GM23338 (cell line): ENCODE measurements around the gene MAP2K7. TPM values are rescaled to one million over a fixed set of nuclear protein-coding genes. Genes with fewer than 3 reads are reported as not detected.

Experiments
- ATAC-seq: fragments of 200-7000 bp; cut with Tn5 transposase; 3 replicates; pipeline ENCODE4 v1.9.1; 2020
- DNase-seq: peaks from one replicate; pipeline ENCODE4 v3.0.0-alpha.2; 2015; ENCODE audit warnings: low spot score
- H2AFZ ChIP-seq: fragments of 200-600 bp; sonication (generic); 2 replicates; pipeline ENCODE4 v1.8.0; 2016; ENCODE audit warnings: antibody characterized with exemption, mild to moderate bottlenecking, moderate library complexity
- H3F3A ChIP-seq: fragments of 200-600 bp; sonication (generic); replicated peaks from 2 replicates; pipeline ENCODE4 v1.8.0; 2017; ENCODE audit warnings: antibody characterized with exemption, mixed run types, low read depth
- H3K27ac ChIP-seq: fragments of 200-600 bp; sonication (generic); 2 replicates; pipeline ENCODE4 v1.6.1; 2016; ENCODE audit warnings: low read depth
- H3K27me3 ChIP-seq: fragments of 200-600 bp; sonication (generic); 2 replicates; pipeline ENCODE4 v1.8.0; 2016; ENCODE audit warnings: mild to moderate bottlenecking, mixed run types, moderate library complexity; ENCODE audit not compliant: insufficient read depth
- H3K36me3 ChIP-seq: fragments of 200-600 bp; sonication (generic); 2 replicates; pipeline ENCODE4 v1.8.0; 2016; ENCODE audit warnings: mild to moderate bottlenecking; ENCODE audit not compliant: insufficient read depth
- H3K4me1 ChIP-seq: fragments of 200-600 bp; sonication (generic); 2 replicates; pipeline ENCODE4 v1.8.0; 2016; ENCODE audit warnings: mild to moderate bottlenecking, moderate library complexity; ENCODE audit not compliant: insufficient read depth
- H3K4me2 ChIP-seq: fragments of 200-600 bp; sonication (generic); 2 replicates; pipeline ENCODE4 v1.7.1; 2017; ENCODE audit warnings: mixed run types
- H3K4me3 ChIP-seq: fragments of 200-600 bp; sonication (generic); 2 replicates; pipeline ENCODE4 v1.6.1; 2016; ENCODE audit warnings: mixed run types
- H3K79me2 ChIP-seq: fragments of 200-600 bp; sonication (generic); replicated peaks from 2 replicates; pipeline ENCODE4 v1.8.0; 2017; ENCODE audit warnings: mild to moderate bottlenecking; ENCODE audit not compliant: insufficient read depth
- H3K9me2 ChIP-seq: fragments of 200-600 bp; sonication (generic); 2 replicates; pipeline ENCODE4 v1.8.0; 2017; ENCODE audit not compliant: insufficient read depth
- H4K20me1 ChIP-seq: fragments of 200-600 bp; sonication (generic); replicated peaks from 2 replicates; pipeline ENCODE4 v1.8.0; 2017; ENCODE audit warnings: mild to moderate bottlenecking; ENCODE audit not compliant: insufficient read depth
- H3K27ac Mint-ChIP-seq: 2 replicates; pipeline ENCODE4 v1.8.0; 2020; ENCODE audit warnings: inconsistent platforms, mild to moderate bottlenecking, moderate library complexity, mixed read lengths
- H3K27me3 Mint-ChIP-seq: 3 replicates; pipeline ENCODE4 v1.8.0; 2022; ENCODE audit warnings: low read depth, mild to moderate bottlenecking, moderate library complexity, mixed read lengths, inconsistent platforms; ENCODE audit not compliant: insufficient read depth, poor library complexity
- H3K36me3 Mint-ChIP-seq: 3 replicates; pipeline ENCODE4 v1.8.0; 2021; ENCODE audit warnings: low read depth, mild to moderate bottlenecking, inconsistent platforms, moderate library complexity, mixed read lengths
- H3K4me1 Mint-ChIP-seq: 3 replicates; pipeline ENCODE4 v1.8.0; 2020; ENCODE audit warnings: mild to moderate bottlenecking, inconsistent platforms, mixed read lengths
- H3K4me3 Mint-ChIP-seq: 3 replicates; pipeline ENCODE4 v1.8.0; 2021; ENCODE audit warnings: moderate library complexity, mild to moderate bottlenecking, inconsistent platforms, mixed read lengths
- H3K9me3 Mint-ChIP-seq: 3 replicates; pipeline ENCODE4 v1.8.0; 2020; ENCODE audit warnings: moderate library complexity, mild to moderate bottlenecking, inconsistent platforms, mixed read lengths
- CREB1 ChIP-seq: fragments of 250-450 bp; sonication (Bioruptor Pico); IDR thresholded peaks from 2 replicates; pipeline ENCODE4 v1.5.0; 2020; ENCODE audit warnings: low read depth, mild to moderate bottlenecking, moderate library complexity
- CTCF ChIP-seq, 2 experiments: fragments of 200-600 bp in 1 of 2; sonication (generic) in 1 of 2; conservative IDR thresholded peaks; 2 replicates each; pipeline versions ENCODE4 v1.5.1 to v1.6.1; 2016 to 2017; ENCODE audit warnings: antibody characterized with exemption in 2 of 2, low read depth in 2 of 2, mild to moderate bottlenecking in 2 of 2, moderate library complexity in 1 of 2
- ETS1 ChIP-seq: IDR thresholded peaks from 2 replicates; pipeline ENCODE4 v1.6.1; 2016; ENCODE audit warnings: antibody characterized with exemption
- EZH2 ChIP-seq: fragments of 200-600 bp; sonication (generic); IDR thresholded peaks from one replicate; pipeline ENCODE4 v1.8.0; 2017; ENCODE audit warnings: antibody characterized with exemption, mild to moderate bottlenecking, low read depth; ENCODE audit not compliant: unreplicated experiment
- EZH2phosphoT487 ChIP-seq: fragments of 200-600 bp; sonication (generic); IDR thresholded peaks from one replicate; pipeline ENCODE4 v1.8.1; 2018; ENCODE audit warnings: antibody characterized with exemption; ENCODE audit not compliant: unreplicated experiment
- JUNB ChIP-seq: IDR thresholded peaks from one replicate; pipeline ENCODE4 v1.6.1; 2016; ENCODE audit warnings: antibody characterized with exemption; ENCODE audit not compliant: unreplicated experiment
- NANOG ChIP-seq: IDR thresholded peaks from 2 replicates; pipeline ENCODE4 v1.6.1; 2016; ENCODE audit warnings: antibody characterized with exemption, borderline replicate concordance
- POLR2AphosphoS5 ChIP-seq: IDR thresholded peaks from 2 replicates; pipeline ENCODE4 v1.6.1; 2016; ENCODE audit warnings: antibody characterized with exemption, low read depth
- REST ChIP-seq: IDR thresholded peaks from one replicate; pipeline ENCODE4 v1.6.1; 2018; ENCODE audit warnings: antibody characterized with exemption; ENCODE audit not compliant: unreplicated experiment
- STAT1 ChIP-seq: IDR thresholded peaks from one replicate; pipeline ENCODE4 v1.6.1; 2016; ENCODE audit warnings: antibody characterized with exemption; ENCODE audit not compliant: unreplicated experiment
- ZNF114 ChIP-seq: fragments of 250-450 bp; sonication (Bioruptor Pico); IDR thresholded peaks from 2 replicates; pipeline ENCODE4 v1.5.0; 2020; ENCODE audit warnings: mild to moderate bottlenecking, moderate library complexity
- ZNF331 ChIP-seq: fragments of 250-450 bp; sonication (Bioruptor Pico); IDR thresholded peaks from 2 replicates; pipeline ENCODE4 v1.5.0; 2020; ENCODE audit warnings: low read depth, mild to moderate bottlenecking, moderate library complexity
- ZNF462 ChIP-seq: fragments of 250-450 bp; sonication (Bioruptor Pico); IDR thresholded peaks from 2 replicates; pipeline ENCODE4 v1.5.0; 2020; ENCODE audit warnings: mild to moderate bottlenecking, moderate library complexity
- polyA plus RNA-seq: library from polyadenylated mRNA; unstranded; fragments of >200 nt; fragmentation: Nextera tagmentation; extraction: Ambion mirVana; gene quantifications from 2 replicates; pipeline ENCODE4 v1.2.1, GENCODE V29; 2016
- total RNA-seq: library from RNA; depleted of rRNA; stranded (reverse); fragments of >200 nt; shearing (Covaris generic); gene quantifications from 2 replicates; pipeline ENCODE4 v1.2.3, GENCODE V29; 2014

Gene MAP2K7
- total and polyA plus RNA-seq, 2 experiments from 2014 or later = 11.3 to 22.6 TPM

- TF ChIP-seq ZNF114 (CRISPR knock-in tag) (no peak), REST (no peak), JUNB (no peak), ETS1 (no peak), CTCF (conservative IDR thresholded peaks at IDR 0.05; ENCODE audit: low read depth in 2 of 2) (no peak), EZH2phosphoT487 (no peak), CREB1 (no peak), ZNF462 (CRISPR knock-in tag) (no peak), ZNF331 (no peak), POLR2AphosphoS5 (no peak), NANOG (no peak), STAT1 (no peak), EZH2 (no peak)
Observed at GRCh38 chr19:7911508-7912143, 7.9 kb downstream of the MAP2K7 start.

More at GRCh38 chr19:7911508-7912143, 7.9 kb downstream of the MAP2K7 start:
- Histone ChIP-seq H2AFZ (no peak overlapping the region), H3K4me2 (no peak overlapping the region), H3K27ac (no peak overlapping the region), H3K79me2 (peaks cover 10% of the 10 kb centered on the region; the same call in 1 of the 2 replicates), H3K9me2 (no peaks in the 10 kb centered on the region), H3K27me3 (peaks cover 30% of the 10 kb centered on the region), H3F3A (no peaks in the 10 kb centered on the region), H3K4me3 (no peak overlapping the region), H4K20me1 (peaks cover 5% of the 10 kb centered on the region), H3K4me1 (no peaks in the 10 kb centered on the region), H3K36me3 (no peaks in the 10 kb centered on the region)
- Mint-ChIP-seq H3K4me1 (peaks cover 3% of the 10 kb centered on the region; the same call in 2 of the 3 replicates), H3K9me3 (no peaks in the 10 kb centered on the region), H3K27ac (no peak overlapping the region), H3K27me3 (peaks cover 30% of the 10 kb centered on the region), H3K36me3 (peaks cover 17% of the 10 kb centered on the region), H3K4me3 (no peak overlapping the region)
- DNase-seq (no peak), ATAC-seq (no peak)
